OCI-LY1 (cell line): Measurements from ENCODE around the gene SYNE1.
"Not testable (repeated sequence)": the region's sequence is repeated elsewhere in the genome, so short reads cannot be mapped to it uniquely, and the experiment has no call there.

Experiments used
- H2AFZ ChIP-seq: fragments of 200-600 bp; sonication (generic), shearing (Covaris generic); 2 replicates; pipeline ENCODE4 v1.6.0; 2014; ENCODE audit warnings: antibody characterized with exemption, mild to moderate bottlenecking, low read length
- H3F3A ChIP-seq: fragments of 200-600 bp; sonication (generic), shearing (Covaris generic); 2 replicates; pipeline ENCODE4 v1.6.0; 2014; ENCODE audit warnings: mild to moderate bottlenecking, antibody characterized with exemption, low read length, moderate library complexity; ENCODE audit not compliant: insufficient read depth
- H3K27ac ChIP-seq: fragments of 200-600 bp; sonication (generic); 2 replicates; pipeline ENCODE4 v1.5.1; 2014; ENCODE audit warnings: low read length, mixed run types, mild to moderate bottlenecking, low read depth; ENCODE audit not compliant: poor library complexity, severe bottlenecking
- H3K27me3 ChIP-seq: fragments of 200-600 bp; sonication (generic); 2 replicates; pipeline ENCODE4 v1.6.0; 2014; ENCODE audit warnings: antibody characterized with exemption, mild to moderate bottlenecking, low read length, moderate library complexity; ENCODE audit not compliant: insufficient read depth
- H3K36me3 ChIP-seq: fragments of 200-600 bp; sonication (generic); 2 replicates; pipeline ENCODE4 v1.6.1; 2014; ENCODE audit warnings: mild to moderate bottlenecking, antibody characterized with exemption, low read length, moderate library complexity, mixed read lengths; ENCODE audit not compliant: insufficient read depth
- H3K4me1 ChIP-seq: fragments of 200-600 bp; sonication (generic); 2 replicates; pipeline ENCODE4 v1.5.1; 2014; ENCODE audit warnings: mild to moderate bottlenecking, low read length, moderate library complexity; ENCODE audit not compliant: insufficient read depth, severe bottlenecking
- H3K4me2 ChIP-seq: fragments of 200-600 bp; sonication (generic), shearing (Covaris generic); 2 replicates; pipeline ENCODE4 v1.6.1; 2014; ENCODE audit warnings: low read length
- H3K4me3 ChIP-seq: fragments of 200-600 bp; sonication (generic); 2 replicates; pipeline ENCODE4 v1.5.1; 2014; ENCODE audit warnings: low read length, low read depth, mild to moderate bottlenecking, mixed read lengths; ENCODE audit not compliant: poor library complexity, severe bottlenecking
- H3K79me2 ChIP-seq: fragments of 200-600 bp; shearing (Covaris generic); 2 replicates; pipeline ENCODE4 v1.6.1; 2016; ENCODE audit warnings: mixed run types, low read length, mixed read lengths; ENCODE audit not compliant: insufficient read depth
- H3K9ac ChIP-seq: fragments of 200-600 bp; sonication (generic), shearing (Covaris generic); 2 replicates; pipeline ENCODE4 v1.6.1; 2014; ENCODE audit warnings: mild to moderate bottlenecking, low read length, mixed read lengths
- H3K9me2 ChIP-seq: fragments of 200-600 bp; sonication (generic), shearing (Covaris generic); 2 replicates; pipeline ENCODE4 v1.6.1; 2014; ENCODE audit warnings: low read depth, mild to moderate bottlenecking, low read length, mixed read lengths
- H3K9me3 ChIP-seq: fragments of 200-600 bp; shearing (Covaris generic); 2 replicates; pipeline ENCODE4 v1.6.1; 2014; ENCODE audit warnings: low read length, mixed read lengths
- H4K20me1 ChIP-seq: fragments of 200-600 bp; sonication (generic), shearing (Covaris generic); 2 replicates; pipeline ENCODE4 v1.6.0; 2016; ENCODE audit warnings: mild to moderate bottlenecking, low read length; ENCODE audit not compliant: insufficient read depth
- EZH2 ChIP-seq: fragments of 200-600 bp; sonication (generic), shearing (Covaris generic); IDR thresholded peaks from 2 replicates; pipeline ENCODE4 v1.8.0; 2017; ENCODE audit warnings: borderline replicate concordance, mixed run types, mild to moderate bottlenecking, antibody characterized with exemption, low read length, moderate library complexity, mixed read lengths
- TF ChIP-seq, protein P1 (sequence below): fragments of 200-600 bp; sonication (generic), shearing (Covaris generic); IDR thresholded peaks from 2 replicates; pipeline ENCODE4 v1.5.1; 2017; ENCODE audit warnings: mild to moderate bottlenecking, antibody characterized with exemption, low read length, moderate library complexity, mixed read lengths

SYNE1 gene

DNA sequence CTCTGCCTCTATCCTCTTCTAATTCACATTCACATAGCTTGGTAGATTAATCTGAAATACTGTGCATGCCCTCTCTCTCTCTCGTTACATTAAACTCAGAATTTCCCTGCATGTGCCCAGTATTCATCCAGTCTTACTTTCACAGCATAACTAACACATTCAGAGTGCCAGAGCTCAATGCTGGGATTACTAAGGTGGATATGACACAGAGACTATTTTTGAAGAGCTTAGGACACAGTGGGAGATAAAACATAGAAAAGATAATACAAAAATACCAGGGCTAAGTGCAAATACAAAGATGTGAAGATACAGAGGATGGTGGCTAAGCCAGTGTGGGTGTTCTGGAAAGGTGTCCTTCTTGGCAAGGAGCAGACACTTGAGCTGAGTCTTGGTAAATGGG, 6.3 kb downstream of the SYNE1 start:
- TF ChIP-seq, protein P1, sequence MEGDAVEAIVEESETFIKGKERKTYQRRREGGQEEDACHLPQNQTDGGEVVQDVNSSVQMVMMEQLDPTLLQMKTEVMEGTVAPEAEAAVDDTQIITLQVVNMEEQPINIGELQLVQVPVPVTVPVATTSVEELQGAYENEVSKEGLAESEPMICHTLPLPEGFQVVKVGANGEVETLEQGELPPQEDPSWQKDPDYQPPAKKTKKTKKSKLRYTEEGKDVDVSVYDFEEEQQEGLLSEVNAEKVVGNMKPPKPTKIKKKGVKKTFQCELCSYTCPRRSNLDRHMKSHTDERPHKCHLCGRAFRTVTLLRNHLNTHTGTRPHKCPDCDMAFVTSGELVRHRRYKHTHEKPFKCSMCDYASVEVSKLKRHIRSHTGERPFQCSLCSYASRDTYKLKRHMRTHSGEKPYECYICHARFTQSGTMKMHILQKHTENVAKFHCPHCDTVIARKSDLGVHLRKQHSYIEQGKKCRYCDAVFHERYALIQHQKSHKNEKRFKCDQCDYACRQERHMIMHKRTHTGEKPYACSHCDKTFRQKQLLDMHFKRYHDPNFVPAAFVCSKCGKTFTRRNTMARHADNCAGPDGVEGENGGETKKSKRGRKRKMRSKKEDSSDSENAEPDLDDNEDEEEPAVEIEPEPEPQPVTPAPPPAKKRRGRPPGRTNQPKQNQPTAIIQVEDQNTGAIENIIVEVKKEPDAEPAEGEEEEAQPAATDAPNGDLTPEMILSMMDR: no peak
- TF ChIP-seq EZH2: no peak
- H3K27ac ChIP-seq: no peak overlapping the region
- no peaks in the 10 kb centered on the region for H3K9me3 ChIP-seq
- no peak overlapping the region for H2AFZ ChIP-seq
- no peaks in the 10 kb centered on the region for H3K4me1 ChIP-seq
- no peaks in the 10 kb centered on the region for H3K27me3 ChIP-seq
- H3F3A ChIP-seq: no peaks in the 10 kb centered on the region
- no peaks in the 10 kb centered on the region for H3K36me3 ChIP-seq
- no peaks in the 10 kb centered on the region for H3K79me2 ChIP-seq
- no peak overlapping the region for H3K4me3 ChIP-seq
- H4K20me1 ChIP-seq: no peaks in the 10 kb centered on the region
- H3K9ac ChIP-seq: no peak overlapping the region
- H3K4me2 ChIP-seq: no peak overlapping the region
- H3K9me2 ChIP-seq: no peaks in the 10 kb centered on the region

DNA sequence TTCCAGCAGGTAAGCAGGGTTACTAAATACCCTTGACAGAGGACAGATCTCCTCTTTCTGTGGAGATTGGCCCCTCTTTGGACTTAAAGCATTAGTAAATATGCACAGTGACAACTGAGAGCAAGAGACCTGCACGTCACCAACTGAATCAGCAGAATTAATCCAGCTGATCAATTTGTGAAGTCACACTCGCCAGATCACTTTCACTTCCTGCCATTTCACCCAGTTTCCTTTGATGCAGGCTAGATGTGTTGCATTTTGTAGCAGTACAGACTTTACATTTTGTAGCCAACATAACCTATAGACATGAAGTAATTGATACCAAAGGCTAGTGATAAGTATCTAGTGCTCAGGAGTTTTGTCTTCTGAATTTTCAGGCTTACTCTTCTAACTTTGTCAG, 11.9 kb downstream of the SYNE1 start:
- no peaks in the 10 kb centered on the region for H3K36me3 ChIP-seq
- H2AFZ ChIP-seq: no peak overlapping the region
- no peaks in the 10 kb centered on the region for H3K9me3 ChIP-seq
- H3K4me3 ChIP-seq: no peak overlapping the region
- TF ChIP-seq, protein P1: no peak
- no peak for TF ChIP-seq EZH2
- no peaks in the 10 kb centered on the region for H3K27me3 ChIP-seq
- H3K4me1 ChIP-seq: no peaks in the 10 kb centered on the region
- H3K9me2 ChIP-seq: no peaks in the 10 kb centered on the region
- H3K4me2 ChIP-seq: no peak overlapping the region
- no peaks in the 10 kb centered on the region for H4K20me1 ChIP-seq
- H3K27ac ChIP-seq: no peak overlapping the region
- H3F3A ChIP-seq: no peaks in the 10 kb centered on the region
- H3K9ac ChIP-seq: no peak overlapping the region
- no peaks in the 10 kb centered on the region for H3K79me2 ChIP-seq

GRCh38 chr6:152614776-152615175, 22.4 kb downstream of the SYNE1 start:
- not testable (repeated sequence) for H3K4me2 ChIP-seq, H3K4me1 ChIP-seq, H3K36me3 ChIP-seq, H3K9me3 ChIP-seq, H4K20me1 ChIP-seq, H2AFZ ChIP-seq, H3K9me2 ChIP-seq, H3K9ac ChIP-seq, H3K79me2 ChIP-seq, H3K27ac ChIP-seq, H3K4me3 ChIP-seq, H3F3A ChIP-seq, H3K27me3 ChIP-seq

DNA sequence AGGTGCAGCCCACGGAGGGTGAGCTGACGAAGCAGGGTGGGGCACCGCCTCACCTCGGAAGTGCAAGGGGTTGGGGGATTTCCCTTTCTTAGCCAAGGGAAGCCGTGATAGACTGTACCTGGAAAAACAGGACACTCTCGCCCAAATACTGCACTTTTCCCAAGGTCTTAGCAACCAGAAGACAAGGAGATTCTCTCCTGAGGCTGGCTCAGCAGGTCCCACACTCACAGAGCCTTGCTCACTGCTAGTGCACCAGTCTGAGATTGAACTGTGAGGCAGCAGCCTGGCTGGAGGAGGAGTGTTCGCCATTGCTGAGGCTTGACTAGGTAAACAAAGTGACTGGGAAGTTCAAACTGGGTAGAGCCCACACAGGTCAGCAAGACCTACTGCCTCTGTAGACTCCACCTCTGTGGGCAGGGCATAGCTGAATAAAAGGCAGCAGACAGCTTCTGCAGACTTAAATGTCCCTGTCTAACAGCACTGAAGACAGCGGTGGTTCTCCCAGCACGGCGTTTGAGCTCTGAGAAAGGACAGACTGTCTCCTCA, 28.0 kb downstream of the SYNE1 start:
- Histone ChIP-seq H3K27ac (no peak overlapping the region), H2AFZ (no peak overlapping the region), H3F3A (no peaks in the 10 kb centered on the region), H3K4me2 (no peak overlapping the region), H4K20me1 (no peaks in the 10 kb centered on the region), H3K9me3 (no peaks in the 10 kb centered on the region), H3K9ac (no peak overlapping the region), H3K36me3 (no peaks in the 10 kb centered on the region), H3K4me3 (no peak overlapping the region), H3K4me1 (no peaks in the 10 kb centered on the region), H3K79me2 (no peaks in the 10 kb centered on the region), H3K27me3 (no peaks in the 10 kb centered on the region), H3K9me2 (no peaks in the 10 kb centered on the region)
- TF ChIP-seq EZH2: no peak
- TF ChIP-seq, protein P1: no peak
